Measurements from ENCODE around the gene SHC4. TPM values are rescaled to one million over a fixed set of nuclear protein-coding genes. Genes with fewer than 3 reads are reported as not detected.

The SHC4 gene
- total RNA-seq, 1 experiment from 2014 or later = 0.63 TPM

- Mint-ChIP-seq H3K27me3 (ENCODE audit: low read depth) (no peaks in the 10 kb centered on the region), H3K9me3 (no peaks in the 10 kb centered on the region), H3K4me3 (no peak overlapping the region), H3K36me3 (no peaks in the 10 kb centered on the region), H3K4me1 (peaks cover 11% of the 10 kb centered on the region), H3K27ac (no peak overlapping the region)
- ATAC-seq (peak; percentile 40; the same call in 1 of the 2 replicates), DNase-seq (ENCODE audit: low spot score) (no peak)
- TF ChIP-seq ATF3 (CRISPR knock-in tag; conservative IDR thresholded peaks at IDR 0.05) (no peak), KAT7 (CRISPR knock-in tag; IDR thresholded peaks at IDR 0.05; ENCODE audit: borderline replicate concordance) (no peak), NFATC4 (CRISPR knock-in tag; IDR thresholded peaks at IDR 0.05) (no peak), AFF4 (CRISPR knock-in tag; IDR thresholded peaks at IDR 0.05; ENCODE audit: borderline replicate concordance) (no peak), PREB (CRISPR knock-in tag; IDR thresholded peaks at IDR 0.05; ENCODE audit: borderline replicate concordance) (no peak), ELF4 (CRISPR knock-in tag; IDR thresholded peaks at IDR 0.05; ENCODE audit: low read depth) (no peak), MLX (CRISPR knock-in tag; IDR thresholded peaks at IDR 0.05) (no peak), CTCF (IDR thresholded peaks at IDR 0.05) (no peak), ATF2 (CRISPR knock-in tag; IDR thresholded peaks at IDR 0.05; ENCODE audit: borderline replicate concordance, low read depth) (no peak), SOX15 (CRISPR knock-in tag; IDR thresholded peaks at IDR 0.05) (no peak), FOXP1 (CRISPR knock-in tag; IDR thresholded peaks at IDR 0.05; ENCODE audit: borderline replicate concordance) (no peak), FOXP4 (CRISPR knock-in tag; IDR thresholded peaks at IDR 0.05) (no peak), ZBTB43 (CRISPR knock-in tag; IDR thresholded peaks at IDR 0.05) (no peak), RORB (CRISPR knock-in tag; IDR thresholded peaks at IDR 0.05) (no peak)
- POLR2A ChIA-PET = no interaction called here
- CTCF ChIA-PET = interaction anchor here (1.1 to 1.4 kb wide), 2 partner anchors 9 to 110 kb away, joined by 3 to 5 read pairs; no protein-coding TSS in a partner anchor
Measured at GRCh38 chr15:48865370-48866079, 98.2 kb downstream of the SHC4 start.
